Hindlimb muscle (tissue), 1 donor: ENCODE data around the gene PDCL2. TPM values are rescaled to one million over a fixed set of nuclear protein-coding genes. Genes with fewer than 3 reads are reported as not detected.

Experiments
- DNase-seq: peaks from one replicate; pipeline ENCODE4 v3.0.0-alpha.2; 2013
- polyA plus RNA-seq: library from polyadenylated mRNA; unstranded; fragments of 120-200 nt; gene quantifications from one replicate; pipeline ENCODE4 v1.2.1, GENCODE V29; 2013; ENCODE audit not compliant: insufficient read length

PDCL2 gene
- polyA plus RNA-seq, 1 donor, result not detected

DNA sequence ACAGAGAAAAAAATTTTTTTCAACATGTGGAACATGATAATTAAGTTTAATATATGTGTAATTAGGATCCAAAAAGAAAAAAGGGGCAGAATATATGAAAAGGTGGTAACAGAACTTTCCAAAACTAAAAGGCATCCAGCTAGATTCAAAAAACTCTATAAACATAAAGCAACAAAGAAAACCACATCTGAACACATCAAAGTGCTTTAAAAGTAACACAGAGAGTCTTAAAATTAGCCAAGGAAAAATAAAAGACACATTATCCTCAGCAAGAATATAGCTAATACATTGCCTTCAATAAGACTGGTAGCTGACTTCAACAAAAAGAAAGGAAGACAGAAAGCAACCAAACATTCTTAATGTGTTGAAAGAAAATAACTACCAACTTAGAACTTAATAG, 53.5 kb downstream of the PDCL2 start:
- DNase-seq, result no peak

DNA sequence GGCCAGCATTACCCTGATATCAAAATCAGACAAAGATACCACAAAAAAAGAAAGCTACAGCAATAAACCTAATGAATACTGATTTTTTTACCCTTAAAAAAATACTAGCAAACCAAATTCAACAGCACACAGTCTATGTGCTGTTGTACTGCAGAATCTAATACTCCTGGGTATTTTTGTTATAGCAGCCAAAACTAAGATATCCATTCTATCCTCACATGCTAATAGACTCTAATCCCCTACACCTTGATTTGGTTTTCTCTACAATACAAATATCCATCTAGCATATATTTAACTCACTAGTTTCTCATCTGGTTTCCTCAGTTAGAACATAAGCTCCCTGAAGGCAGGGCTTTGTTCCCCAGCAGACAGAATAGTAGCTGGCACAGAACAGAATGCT, 57.7 kb downstream of the PDCL2 start:
- DNase-seq, result no peak

GRCh38 chr4:55530691-55531090, 61.4 kb downstream of the PDCL2 start:
- DNase-seq, result no peak

- DNase-seq, result no peak
Observed at GRCh38 chr4:55530167-55530566, 61.9 kb downstream of the PDCL2 start.

DNA sequence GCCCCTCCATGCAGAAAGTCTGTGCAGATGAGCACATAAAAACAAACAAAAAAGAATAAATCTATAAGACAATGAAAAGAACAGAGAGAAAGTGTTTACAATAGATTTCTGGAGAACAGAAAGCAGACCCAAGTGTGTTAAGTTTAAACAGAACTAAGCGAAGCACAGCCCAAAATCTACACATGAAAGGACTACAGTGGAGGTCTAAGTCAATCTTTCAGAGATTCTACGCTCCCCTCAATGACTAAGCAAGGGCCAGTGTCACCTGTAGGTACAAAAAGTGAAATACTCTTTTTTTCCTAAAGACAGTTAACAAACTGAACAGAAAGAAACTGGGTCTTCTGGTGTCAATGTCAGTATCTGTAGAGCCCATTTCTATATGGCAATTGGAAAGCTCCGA, 63.6 kb downstream of the PDCL2 start:
- DNase-seq, result no peak

DNA sequence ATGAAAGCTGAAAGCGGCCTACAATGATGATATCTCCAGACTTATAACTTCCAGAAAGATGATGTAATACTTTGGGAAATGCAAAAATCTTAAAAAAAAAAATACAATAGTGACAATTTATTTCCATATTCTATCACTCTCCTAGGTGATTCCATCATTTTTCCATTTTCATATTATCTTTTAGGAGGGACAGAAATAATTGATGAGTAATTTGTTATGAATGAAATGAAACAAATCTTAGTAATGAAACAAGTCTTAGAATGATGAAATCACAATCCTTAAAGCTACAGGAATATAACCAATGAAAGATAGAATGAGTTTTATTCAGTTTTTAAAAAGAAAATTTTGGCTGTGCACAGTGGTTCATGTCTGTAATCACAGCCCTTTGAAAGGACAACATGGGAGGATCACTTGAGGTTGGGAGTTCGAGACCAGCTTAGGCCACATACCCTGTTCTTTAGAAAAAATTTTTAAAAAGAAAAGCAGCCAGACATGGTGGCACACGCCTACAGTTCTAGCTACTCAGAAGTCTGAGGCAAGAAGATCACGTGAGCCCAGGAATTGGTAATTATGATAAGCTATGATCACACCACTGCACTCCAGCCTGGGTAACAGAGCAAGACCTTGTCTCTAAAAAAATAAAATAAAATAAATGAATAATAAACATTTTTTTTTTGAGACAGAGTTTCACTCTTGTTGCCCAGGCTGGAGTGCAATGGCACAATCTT, 67.0 kb downstream of the PDCL2 start:
- DNase-seq, result no peak

- DNase-seq, result no peak
Observed at GRCh38 chr4:55518442-55518841, 73.6 kb downstream of the PDCL2 start.

DNA sequence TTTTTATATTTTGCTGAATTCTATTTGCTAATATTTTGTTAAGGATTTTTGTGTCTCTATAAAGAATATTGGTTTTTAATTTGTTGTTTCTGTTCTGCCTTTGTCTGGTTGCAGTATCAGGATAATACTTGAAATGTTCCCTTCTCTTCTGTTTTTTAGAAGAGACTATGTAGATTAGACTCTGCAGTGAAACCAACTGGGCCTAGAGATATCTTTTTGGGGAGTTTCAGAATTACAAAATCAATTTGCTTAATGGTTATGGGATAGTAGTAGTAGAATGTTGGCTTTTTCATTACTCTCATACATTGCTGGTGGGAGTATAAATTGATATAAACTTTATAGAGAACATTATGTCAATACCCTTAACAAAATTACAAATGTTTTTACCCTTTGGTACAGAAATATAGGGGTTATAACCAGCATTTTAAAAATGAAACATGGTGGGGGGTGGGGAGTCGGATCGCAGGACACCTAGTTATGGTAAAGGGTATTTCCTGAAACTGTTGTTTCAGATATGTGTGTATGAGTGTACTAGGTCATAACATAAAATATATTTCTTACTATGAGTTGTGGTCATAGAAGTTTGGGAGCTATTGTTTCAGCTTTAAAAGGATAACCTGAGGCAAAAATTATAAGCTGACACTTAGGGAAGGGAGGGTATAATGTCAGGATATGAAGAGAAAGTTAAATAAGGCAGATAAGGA, 74.4 kb downstream of the PDCL2 start:
- DNase-seq, result no peak

- no peak for DNase-seq
Observed at GRCh38 chr4:55512922-55513571, 79.0 kb downstream of the PDCL2 start.

GRCh38 chr4:55512077-55512476, 80.0 kb downstream of the PDCL2 start:
- no peak for DNase-seq

GRCh38 chr4:55510685-55511084, 81.4 kb downstream of the PDCL2 start:
- DNase-seq, result no peak

DNA sequence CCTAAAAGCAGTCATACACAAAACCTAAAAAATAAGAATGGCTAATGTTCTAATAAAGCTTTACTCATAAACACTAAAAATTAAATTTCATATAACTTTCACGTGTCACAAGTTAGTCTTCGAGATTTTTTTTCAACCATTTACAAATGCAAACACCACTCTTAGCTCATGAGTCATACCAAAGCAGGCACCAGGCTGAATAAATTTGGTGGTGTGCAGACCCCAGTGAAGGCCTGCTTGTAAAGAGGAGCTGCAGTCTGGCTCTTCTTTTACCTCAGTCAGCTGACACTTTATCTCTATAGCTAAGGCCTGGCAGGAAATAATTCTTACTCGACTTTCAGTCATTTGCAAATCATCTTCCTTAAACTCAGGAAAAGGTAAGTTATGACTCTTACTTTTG, 82.8 kb downstream of the PDCL2 start:
- no peak for DNase-seq

DNA sequence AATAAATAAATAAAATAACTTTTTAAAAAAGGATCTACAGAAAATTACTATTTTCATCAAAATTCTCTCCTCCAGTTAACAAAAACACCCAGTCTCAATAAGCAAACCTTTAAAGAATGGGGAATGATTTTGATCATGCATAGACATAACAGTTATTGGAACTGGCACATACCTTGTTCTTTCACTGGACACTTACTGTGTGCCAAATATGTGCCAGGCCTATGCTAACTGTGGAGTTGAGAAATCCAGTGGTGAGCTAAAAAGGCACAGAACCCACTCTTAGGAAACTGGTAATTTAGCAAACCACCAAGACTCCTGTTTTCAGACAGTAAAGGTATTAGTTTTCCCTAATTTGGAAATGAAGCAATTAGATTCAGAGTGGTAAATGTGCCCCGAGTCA, 84.4 kb downstream of the PDCL2 start:
- no peak for DNase-seq

Other genes starting within 250 kb of the PDCL2 start
- gene SRD5A3, start 246.0 kb downstream of the PDCL2 start, polyA plus RNA-seq, result 11.6 TPM
- 43.9 TPM for gene TMEM165, start 196.3 kb downstream of the PDCL2 start, polyA plus RNA-seq
- gene CLOCK, start 45.3 kb downstream of the PDCL2 start, polyA plus RNA-seq, result 17.8 TPM
- 1.2 TPM for gene NMU, start 44.1 kb upstream of the PDCL2 start, polyA plus RNA-seq
- not detected for gene EXOC1L, start 227.5 kb upstream of the PDCL2 start, polyA plus RNA-seq